HepG2 (cell line): Measurements from ENCODE around the gene ADI1. TPM values are rescaled to one million over a fixed set of nuclear protein-coding genes. Genes with fewer than 3 reads are reported as not detected.

Experiments
- ARNTL ChIP-seq: sonication (generic); formaldehyde crosslinking; IDR thresholded peaks from 2 replicates; pipeline ENCODE4 v1.4.0; 2020; ENCODE audit warnings: mild to moderate bottlenecking, missing genetic modification reagents
- HDAC1 ChIP-seq: sonication (generic); formaldehyde crosslinking; IDR thresholded peaks from 2 replicates; pipeline ENCODE4 v1.5.1; 2020; ENCODE audit warnings: mild to moderate bottlenecking, missing genetic modification reagents
- ISX ChIP-seq: sonication (generic); formaldehyde crosslinking; conservative IDR thresholded peaks from 2 replicates; pipeline ENCODE4 v1.5.0; 2020; ENCODE audit warnings: missing genetic modification reagents
- JUNB ChIP-seq: sonication (generic); formaldehyde crosslinking; IDR thresholded peaks from 2 replicates; pipeline ENCODE4 v1.8.0; 2022; ENCODE audit warnings: missing genetic modification reagents, mild to moderate bottlenecking, borderline replicate concordance
- KDM1A ChIP-seq: IDR thresholded peaks from 2 replicates; pipeline ENCODE4 v1.6.1; 2016; ENCODE audit warnings: missing compliant biosample characterization
- SOX6 ChIP-seq, 2 experiments: fragments of 450-650 bp in 1 of 2; sonication (generic) in 1 of 2; formaldehyde crosslinking in 1 of 2; IDR thresholded peaks; 2 replicates each; pipeline versions ENCODE4 v1.4.0 to v1.6.1; 2017 to 2020; ENCODE audit warnings: antibody characterized with exemption in 1 of 2, mild to moderate bottlenecking in 1 of 2, missing genetic modification reagents in 1 of 2
- ZBTB20 ChIP-seq: sonication (generic); formaldehyde crosslinking; IDR thresholded peaks from 2 replicates; pipeline ENCODE4 v1.8.1; 2023; ENCODE audit warnings: missing genetic modification reagents, low read depth, mild to moderate bottlenecking, borderline replicate concordance
- ZNF253 ChIP-seq: sonication (generic); formaldehyde crosslinking; IDR thresholded peaks from 2 replicates; pipeline ENCODE4 v1.8.0; 2022; ENCODE audit warnings: mild to moderate bottlenecking, missing genetic modification reagents, borderline replicate concordance
- polyA plus RNA-seq, 8 experiments: library from polyadenylated mRNA; depleted of rRNA in 3 of 8; stranded (reverse) in 7 of 8; unstranded in 1 of 8; fragments of >200 nt; fragmentation: Illumina TruSeq in 4 of 8; extraction: Trizol in 4 of 8; gene quantifications; 2 replicates each; pipeline versions ENCODE4 v1.2.1 to v1.2.3, GENCODE V29; 2011 to 2016; ENCODE audit warnings: low read depth in 4 of 8, missing spikeins in 1 of 8, mixed read lengths in 1 of 8; ENCODE audit not compliant: insufficient read depth in 1 of 8
- total RNA-seq, 5 experiments: library from RNA; depleted of rRNA; stranded (reverse); fragments of >200 nt; fragmentation: Illumina TruSeq; extraction: Trizol; gene quantifications; 2 replicates each; pipeline ENCODE4 v1.2.3, GENCODE V29; 2016; ENCODE audit warnings: low read depth in 1 of 5
- TF ChIP-seq, protein P1 (sequence below): sonication (generic); formaldehyde crosslinking; IDR thresholded peaks from 2 replicates; pipeline ENCODE4 v1.4.0; 2020; ENCODE audit warnings: low read depth, missing genetic modification reagents
- TF ChIP-seq, protein P2 (sequence below), 2 experiments: sonication (generic) in 1 of 2; formaldehyde crosslinking in 1 of 2; IDR thresholded peaks; 2 replicates each; pipeline versions ENCODE4 v1.6.1 to v1.9.0; 2014 to 2022; ENCODE audit warnings: antibody characterized with exemption in 1 of 2, borderline replicate concordance in 1 of 2, inconsistent platforms in 1 of 2, low read depth in 1 of 2, missing genetic modification reagents in 1 of 2
- TF ChIP-seq, protein P3 (sequence below): sonication (generic); formaldehyde crosslinking; IDR thresholded peaks from 2 replicates; pipeline ENCODE4 v1.8.0; 2022; ENCODE audit warnings: mild to moderate bottlenecking, missing genetic modification reagents
- TF ChIP-seq, protein P4 (sequence below): sonication (generic); formaldehyde crosslinking; conservative IDR thresholded peaks from 2 replicates; pipeline ENCODE4 v1.8.0; 2022; ENCODE audit warnings: mild to moderate bottlenecking, moderate library complexity, missing genetic modification reagents

The ADI1 gene
- total and polyA plus RNA-seq, 2 of the 13 experiments (the other 11 are each of a cell fraction or from before 2014, with no cell fraction given) = 28.7 to 123 TPM

DNA sequence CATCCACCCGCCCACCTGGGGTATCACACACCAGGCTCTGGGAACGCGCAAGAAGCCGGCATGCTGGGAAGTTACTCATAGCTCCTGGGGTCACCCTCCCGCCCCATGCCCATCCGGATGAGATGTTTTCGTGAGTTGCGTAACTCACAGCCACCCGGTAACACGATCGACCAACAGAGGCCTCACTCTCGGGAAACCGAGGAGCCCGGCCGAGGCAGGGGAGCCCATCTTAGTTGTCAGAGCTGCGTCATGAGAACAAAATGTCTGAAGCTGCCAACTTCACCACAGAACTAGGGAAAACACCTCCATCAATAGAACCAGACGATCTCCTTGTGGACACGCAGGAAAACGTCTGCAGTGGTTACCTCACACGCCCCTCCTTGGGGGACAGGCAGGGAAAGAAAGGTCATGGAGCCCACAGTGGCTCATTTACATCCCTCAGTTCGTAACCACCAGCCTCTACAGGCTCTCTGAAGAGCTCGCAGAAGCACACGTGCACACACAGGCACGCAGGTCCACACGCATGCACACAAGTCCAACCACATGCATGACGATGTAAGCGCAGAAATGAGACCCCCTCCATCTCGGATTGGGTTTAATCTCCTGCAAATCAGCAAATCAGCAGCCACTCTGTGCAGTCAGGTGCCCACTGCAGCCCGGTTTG is 26.2 kb downstream of the ADI1 start (continued):
- TF ChIP-seq, protein P1, sequence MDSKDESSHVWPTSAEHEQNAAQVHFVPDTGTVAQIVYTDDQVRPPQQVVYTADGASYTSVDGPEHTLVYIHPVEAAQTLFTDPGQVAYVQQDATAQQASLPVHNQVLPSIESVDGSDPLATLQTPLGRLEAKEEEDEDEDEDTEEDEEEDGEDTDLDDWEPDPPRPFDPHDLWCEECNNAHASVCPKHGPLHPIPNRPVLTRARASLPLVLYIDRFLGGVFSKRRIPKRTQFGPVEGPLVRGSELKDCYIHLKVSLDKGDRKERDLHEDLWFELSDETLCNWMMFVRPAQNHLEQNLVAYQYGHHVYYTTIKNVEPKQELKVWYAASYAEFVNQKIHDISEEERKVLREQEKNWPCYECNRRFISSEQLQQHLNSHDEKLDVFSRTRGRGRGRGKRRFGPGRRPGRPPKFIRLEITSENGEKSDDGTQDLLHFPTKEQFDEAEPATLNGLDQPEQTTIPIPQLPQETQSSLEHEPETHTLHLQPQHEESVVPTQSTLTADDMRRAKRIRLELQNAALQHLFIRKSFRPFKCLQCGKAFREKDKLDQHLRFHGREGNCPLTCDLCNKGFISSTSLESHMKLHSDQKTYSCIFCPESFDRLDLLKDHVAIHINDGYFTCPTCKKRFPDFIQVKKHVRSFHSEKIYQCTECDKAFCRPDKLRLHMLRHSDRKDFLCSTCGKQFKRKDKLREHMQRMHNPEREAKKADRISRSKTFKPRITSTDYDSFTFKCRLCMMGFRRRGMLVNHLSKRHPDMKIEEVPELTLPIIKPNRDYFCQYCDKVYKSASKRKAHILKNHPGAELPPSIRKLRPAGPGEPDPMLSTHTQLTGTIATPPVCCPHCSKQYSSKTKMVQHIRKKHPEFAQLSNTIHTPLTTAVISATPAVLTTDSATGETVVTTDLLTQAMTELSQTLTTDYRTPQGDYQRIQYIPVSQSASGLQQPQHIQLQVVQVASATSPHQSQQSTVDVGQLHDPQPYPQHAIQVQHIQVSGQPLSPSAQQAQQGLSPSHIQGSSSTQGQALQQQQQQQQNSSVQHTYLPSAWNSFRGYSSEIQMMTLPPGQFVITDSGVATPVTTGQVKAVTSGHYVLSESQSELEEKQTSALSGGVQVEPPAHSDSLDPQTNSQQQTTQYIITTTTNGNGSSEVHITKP = 0 out of 2 replicates have a peak, but pooled peaks have one; percentile 35
- TF ChIP-seq, protein P2, sequence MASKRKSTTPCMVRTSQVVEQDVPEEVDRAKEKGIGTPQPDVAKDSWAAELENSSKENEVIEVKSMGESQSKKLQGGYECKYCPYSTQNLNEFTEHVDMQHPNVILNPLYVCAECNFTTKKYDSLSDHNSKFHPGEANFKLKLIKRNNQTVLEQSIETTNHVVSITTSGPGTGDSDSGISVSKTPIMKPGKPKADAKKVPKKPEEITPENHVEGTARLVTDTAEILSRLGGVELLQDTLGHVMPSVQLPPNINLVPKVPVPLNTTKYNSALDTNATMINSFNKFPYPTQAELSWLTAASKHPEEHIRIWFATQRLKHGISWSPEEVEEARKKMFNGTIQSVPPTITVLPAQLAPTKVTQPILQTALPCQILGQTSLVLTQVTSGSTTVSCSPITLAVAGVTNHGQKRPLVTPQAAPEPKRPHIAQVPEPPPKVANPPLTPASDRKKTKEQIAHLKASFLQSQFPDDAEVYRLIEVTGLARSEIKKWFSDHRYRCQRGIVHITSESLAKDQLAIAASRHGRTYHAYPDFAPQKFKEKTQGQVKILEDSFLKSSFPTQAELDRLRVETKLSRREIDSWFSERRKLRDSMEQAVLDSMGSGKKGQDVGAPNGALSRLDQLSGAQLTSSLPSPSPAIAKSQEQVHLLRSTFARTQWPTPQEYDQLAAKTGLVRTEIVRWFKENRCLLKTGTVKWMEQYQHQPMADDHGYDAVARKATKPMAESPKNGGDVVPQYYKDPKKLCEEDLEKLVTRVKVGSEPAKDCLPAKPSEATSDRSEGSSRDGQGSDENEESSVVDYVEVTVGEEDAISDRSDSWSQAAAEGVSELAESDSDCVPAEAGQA (IDR thresholded peaks at IDR 0.05; ENCODE audit: low read depth) = peak; percentile 60; the same call in 1 of the 2 replicates
- TF ChIP-seq, protein P2 (CRISPR knock-in tag; IDR thresholded peaks at IDR 0.05; ENCODE audit: borderline replicate concordance) = no peak
- TF ChIP-seq ISX = no peak
- peak; percentile 74 for TF ChIP-seq HDAC1 (CRISPR knock-in tag)
- no peak for TF ChIP-seq JUNB
- no peak for TF ChIP-seq SOX6 (IDR thresholded peaks at IDR 0.05)
- TF ChIP-seq SOX6 (CRISPR knock-in tag; IDR thresholded peaks at IDR 0.05) = peak; percentile 72
- 0 out of 2 replicates have a peak, but pooled peaks have one; percentile 55 for TF ChIP-seq ZBTB20 (CRISPR knock-in tag)
- TF ChIP-seq, protein P3, sequence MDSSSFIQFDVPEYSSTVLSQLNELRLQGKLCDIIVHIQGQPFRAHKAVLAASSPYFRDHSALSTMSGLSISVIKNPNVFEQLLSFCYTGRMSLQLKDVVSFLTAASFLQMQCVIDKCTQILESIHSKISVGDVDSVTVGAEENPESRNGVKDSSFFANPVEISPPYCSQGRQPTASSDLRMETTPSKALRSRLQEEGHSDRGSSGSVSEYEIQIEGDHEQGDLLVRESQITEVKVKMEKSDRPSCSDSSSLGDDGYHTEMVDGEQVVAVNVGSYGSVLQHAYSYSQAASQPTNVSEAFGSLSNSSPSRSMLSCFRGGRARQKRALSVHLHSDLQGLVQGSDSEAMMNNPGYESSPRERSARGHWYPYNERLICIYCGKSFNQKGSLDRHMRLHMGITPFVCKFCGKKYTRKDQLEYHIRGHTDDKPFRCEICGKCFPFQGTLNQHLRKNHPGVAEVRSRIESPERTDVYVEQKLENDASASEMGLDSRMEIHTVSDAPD = no peak
- TF ChIP-seq ZNF253 (CRISPR knock-in tag) = 0 out of 2 replicates have a peak, but pooled peaks have one; percentile 34
- TF ChIP-seq, protein P4, sequence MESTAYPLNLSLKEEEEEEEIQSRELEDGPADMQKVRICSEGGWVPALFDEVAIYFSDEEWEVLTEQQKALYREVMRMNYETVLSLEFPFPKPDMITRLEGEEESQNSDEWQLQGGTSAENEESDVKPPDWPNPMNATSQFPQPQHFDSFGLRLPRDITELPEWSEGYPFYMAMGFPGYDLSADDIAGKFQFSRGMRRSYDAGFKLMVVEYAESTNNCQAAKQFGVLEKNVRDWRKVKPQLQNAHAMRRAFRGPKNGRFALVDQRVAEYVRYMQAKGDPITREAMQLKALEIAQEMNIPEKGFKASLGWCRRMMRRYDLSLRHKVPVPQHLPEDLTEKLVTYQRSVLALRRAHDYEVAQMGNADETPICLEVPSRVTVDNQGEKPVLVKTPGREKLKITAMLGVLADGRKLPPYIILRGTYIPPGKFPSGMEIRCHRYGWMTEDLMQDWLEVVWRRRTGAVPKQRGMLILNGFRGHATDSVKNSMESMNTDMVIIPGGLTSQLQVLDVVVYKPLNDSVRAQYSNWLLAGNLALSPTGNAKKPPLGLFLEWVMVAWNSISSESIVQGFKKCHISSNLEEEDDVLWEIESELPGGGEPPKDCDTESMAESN (CRISPR knock-in tag) = peak; percentile 81; the same call in 1 of the 2 replicates
- TF ChIP-seq KDM1A = 0 out of 2 replicates have a peak, but pooled peaks have one; percentile 5
- TF ChIP-seq ARNTL = peak; percentile 44; the same call in 1 of the 2 replicates
